K562 (cell line): ENCODE results near the gene POMZP3.
"Not testable (repeated sequence)": the region's sequence is repeated elsewhere in the genome, so short reads cannot be mapped to it uniquely, and the experiment has no call there.

ENCODE experiments used
- CBX1 ChIP-seq: sonication (generic); IDR thresholded peaks from 2 replicates; pipeline ENCODE4 v1.6.1; 2016; ENCODE audit warnings: antibody characterized with exemption, low read depth, mild to moderate bottlenecking
- SETDB1 ChIP-seq: IDR thresholded peaks from one replicate; pipeline ENCODE4 v1.6.1; 2012; ENCODE audit warnings: low read length, control low read depth, inconsistent platforms
- SMC3 ChIP-seq: conservative IDR thresholded peaks from 2 replicates; pipeline ENCODE4 v1.6.1; 2011; ENCODE audit warnings: low read depth, low read length, improper control_type of control experiment; ENCODE audit not compliant: insufficient read depth
- TF ChIP-seq, protein P1 (sequence below), 3 experiments: IDR thresholded peaks in 2 of 3; conservative IDR thresholded peaks in 1 of 3; 2 replicates each; pipeline ENCODE4 v1.5.1; 2011 to 2012; ENCODE audit warnings: low read length in 3 of 3, mild to moderate bottlenecking in 3 of 3, control low read depth in 2 of 3, improper control_type of control experiment in 1 of 3, inconsistent platforms in 1 of 3, low read depth in 1 of 3, mixed read lengths in 1 of 3, moderate library complexity in 1 of 3; ENCODE audit not compliant: insufficient read depth in 2 of 3

DNA sequence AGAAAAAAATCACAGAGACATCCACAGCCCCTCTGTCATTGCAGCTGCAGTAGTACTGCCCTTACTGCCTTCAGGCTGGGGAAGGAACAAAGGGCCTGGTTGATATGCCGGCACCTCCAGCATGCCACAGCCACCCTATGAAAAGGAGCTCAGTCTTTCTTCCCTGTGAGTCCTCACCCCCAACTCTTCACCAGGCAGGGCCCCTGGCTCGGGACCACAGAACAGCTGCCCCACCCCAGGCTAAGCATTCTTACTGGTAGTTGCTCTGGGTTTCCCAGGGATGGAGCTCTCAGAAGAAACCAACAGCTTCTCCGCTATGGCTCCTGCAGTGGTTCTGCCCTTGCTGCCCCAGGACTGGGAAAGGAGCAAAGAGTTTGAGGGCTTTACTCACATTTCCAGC, 36.0 kb downstream of the POMZP3 start:
- not testable (repeated sequence) for TF ChIP-seq SMC3, SETDB1, CBX1
- TF ChIP-seq, protein P1, sequence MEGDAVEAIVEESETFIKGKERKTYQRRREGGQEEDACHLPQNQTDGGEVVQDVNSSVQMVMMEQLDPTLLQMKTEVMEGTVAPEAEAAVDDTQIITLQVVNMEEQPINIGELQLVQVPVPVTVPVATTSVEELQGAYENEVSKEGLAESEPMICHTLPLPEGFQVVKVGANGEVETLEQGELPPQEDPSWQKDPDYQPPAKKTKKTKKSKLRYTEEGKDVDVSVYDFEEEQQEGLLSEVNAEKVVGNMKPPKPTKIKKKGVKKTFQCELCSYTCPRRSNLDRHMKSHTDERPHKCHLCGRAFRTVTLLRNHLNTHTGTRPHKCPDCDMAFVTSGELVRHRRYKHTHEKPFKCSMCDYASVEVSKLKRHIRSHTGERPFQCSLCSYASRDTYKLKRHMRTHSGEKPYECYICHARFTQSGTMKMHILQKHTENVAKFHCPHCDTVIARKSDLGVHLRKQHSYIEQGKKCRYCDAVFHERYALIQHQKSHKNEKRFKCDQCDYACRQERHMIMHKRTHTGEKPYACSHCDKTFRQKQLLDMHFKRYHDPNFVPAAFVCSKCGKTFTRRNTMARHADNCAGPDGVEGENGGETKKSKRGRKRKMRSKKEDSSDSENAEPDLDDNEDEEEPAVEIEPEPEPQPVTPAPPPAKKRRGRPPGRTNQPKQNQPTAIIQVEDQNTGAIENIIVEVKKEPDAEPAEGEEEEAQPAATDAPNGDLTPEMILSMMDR (IDR thresholded peaks at IDR 0.05 in 2 of 3, conservative IDR thresholded peaks at IDR 0.05 in 1 of 3; ENCODE audit: insufficient read depth in 2 of 3, low read depth in 1 of 3, low read length in 3 of 3), result not testable (repeated sequence)
